ENCODE measurements around the gene DGCR2.
"Not testable (repeated sequence)": the region's sequence is repeated elsewhere in the genome, so short reads cannot be mapped to it uniquely, and the experiment has no call there.

GRCh38 chr22:19026080-19026479 lies 96.1 kb downstream of the DGCR2 start:
- not testable (repeated sequence) for TF ChIP-seq CTCF (conservative IDR thresholded peaks at IDR 0.05 in 1 of 2, IDR thresholded peaks at IDR 0.05 in 1 of 2; ENCODE audit: low read depth in 1 of 2, low read length in 2 of 2); EZH2 (IDR thresholded peaks at IDR 0.05; ENCODE audit: low read length, missing control alignments)
